Measurements from ENCODE around the gene CA12. TPM values are rescaled to one million over a fixed set of nuclear protein-coding genes. Genes with fewer than 3 reads are reported as not detected.

Gene CA12
- total RNA-seq, 2 experiments from 2014 or later: not detected

- POLR2A ChIA-PET: no interaction called here
Measured at GRCh38 chr15:63288778-63289378, 92.8 kb downstream of the CA12 start.

GRCh38 chr15:63288342-63288741 is 93.3 kb downstream of the CA12 start:
- CTCF ChIA-PET: interaction anchor here (1.5 to 2.1 kb wide), 2 partner anchors 11 to 241 kb away, joined by 3 to 10 read pairs; partner anchors contain the start of gene APH1B
- POLR2A ChIA-PET: no interaction called here

More at GRCh38 chr15:63288778-63289378, 92.8 kb downstream of the CA12 start:
- CTCF ChIA-PET: interaction anchor here (1.4 to 2.1 kb wide), 2 partner anchors 9 to 11 kb away, joined by 3 to 10 read pairs; partner anchors contain the start of gene APH1B

GRCh38 chr15:63287109-63287508 is 94.5 kb downstream of the CA12 start:
- CTCF ChIA-PET: interaction anchor here (1.5 to 2.1 kb wide), 2 partner anchors 10 to 240 kb away, joined by 3 to 10 read pairs; partner anchors contain the start of gene APH1B

GRCh38 chr15:63284335-63284734 is 97.3 kb downstream of the CA12 start:
- CTCF ChIA-PET: no interaction called here
- POLR2A ChIA-PET: no interaction called here

More at GRCh38 chr15:63287109-63287508, 94.5 kb downstream of the CA12 start:
- POLR2A ChIA-PET: interaction anchor here (0.8 kb wide), 1 partner anchor 10 kb away, joined by 3 read pairs; the partner anchor contains the start of gene APH1B

GRCh38 chr15:63283126-63283525 is 98.5 kb downstream of the CA12 start:
- POLR2A ChIA-PET: no interaction called here
- CTCF ChIA-PET: interaction anchor here (1.0 kb wide), 1 partner anchor 235 kb away, joined by 3 read pairs; no protein-coding TSS in a partner anchor

- CTCF ChIA-PET: interaction anchor here (0.9 to 2.8 kb wide), 2 partner anchors 10 to 125 kb away, joined by 4 to 10 read pairs; no protein-coding TSS in a partner anchor
- POLR2A ChIA-PET: interaction anchor here (0.7 kb wide), 1 partner anchor 86 kb away, joined by 3 read pairs; no protein-coding TSS in a partner anchor
Measured at GRCh38 chr15:63277893-63278456, 103.7 kb downstream of the CA12 start.

GRCh38 chr15:63277038-63277892 is 104.4 kb downstream of the CA12 start, which contains the start of gene APH1B:
Gene APH1B, plus strand, starts transcription at chr15:63277605. Its CDS starts 19 bp downstream, at chr15:63277624.
- ChIA-PET CTCF (interaction anchor here (0.7 to 2.8 kb wide), 4 partner anchors 11 to 385 kb away, joined by 3 to 10 read pairs (median 4); no protein-coding TSS in a partner anchor), POLR2A (interaction anchor here (0.5 to 1.0 kb wide), 2 partner anchors 10 to 854 kb away, joined by 3 read pairs; no protein-coding TSS in a partner anchor)

GRCh38 chr15:63276342-63277037 is 105.2 kb downstream of the CA12 start:
- POLR2A ChIA-PET: interaction anchor here (1.0 kb wide), 1 partner anchor 11 kb away, joined by 3 read pairs; no protein-coding TSS in a partner anchor

GRCh38 chr15:63274427-63274826 is 107.2 kb downstream of the CA12 start:
- ChIA-PET CTCF (no interaction called here), POLR2A (no interaction called here)

More at GRCh38 chr15:63276342-63277037, 105.2 kb downstream of the CA12 start:
- CTCF ChIA-PET: interaction anchor here (0.7 to 2.8 kb wide), 3 partner anchors 12 to 386 kb away, joined by 3 to 10 read pairs (median 5); no protein-coding TSS in a partner anchor

Other genes starting within 250 kb of the CA12 start
- 100 to 1,000 TPM; 160 to 166 TPM for gene RPS27L, start 224.4 kb downstream of the CA12 start, total RNA-seq
- gene RAB8B, start 192.2 kb downstream of the CA12 start, total RNA-seq: 100 to 1,000 TPM; 156 to 165 TPM
- 1 to 10 TPM; 5.7 to 7.4 TPM for gene APH1B, start 104.2 kb downstream of the CA12 start, total RNA-seq
- gene USP3, start 122.7 kb upstream of the CA12 start, total RNA-seq: 10 to 100 TPM; 37.3 to 42.2 TPM
- under 1 TPM; 0.92 to 0.95 TPM for gene FBXL22, start 215.5 kb upstream of the CA12 start, total RNA-seq

Data from activated CD8-positive, alpha-beta memory T cell treated with anti-CD3 and anti-CD28 coated beads for 36 hours (primary cell).